NOMO-1 treated with dmso at 0.1 percent for 144 hours (cell line): ENCODE measurements around the gene PTGDR2.

Experiments used
- DNase-seq: peaks from one replicate; lab custom pipeline; 2025; ENCODE audit not compliant: unreplicated experiment; lab: John Stamatoyannopoulos, UW

PTGDR2 gene

GRCh38 chr11:60813324-60813723 is 42.4 kb downstream of the PTGDR2 start:
- DNase-seq, result no peak

- no peak for DNase-seq
These were observed 45.2 kb downstream of the PTGDR2 start for GRCh38 chr11:60810569-60810968.

GRCh38 chr11:60810151-60810550 is 45.6 kb downstream of the PTGDR2 start:
- DNase-seq, result no peak

DNA sequence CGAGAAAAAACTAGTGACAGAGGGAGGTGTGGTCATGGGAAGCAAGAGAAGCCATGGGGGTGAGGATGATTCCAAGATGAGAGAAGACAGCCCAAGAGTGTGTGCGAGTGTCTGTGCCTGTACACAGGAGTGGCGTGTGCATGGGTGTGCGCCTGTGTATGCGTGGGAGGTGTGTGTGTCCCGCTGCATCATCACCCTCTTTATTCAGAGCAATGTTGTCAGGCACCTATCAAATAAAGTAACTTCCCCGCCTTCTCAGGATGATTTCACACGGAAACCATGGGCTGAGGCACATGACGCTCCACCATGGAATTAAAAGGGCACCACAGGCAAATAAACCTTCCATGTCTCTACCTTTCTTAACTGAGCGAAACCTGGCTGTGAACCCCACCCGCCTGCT is 46.1 kb downstream of the PTGDR2 start:
- DNase-seq, result no peak

- no peak for DNase-seq
These were observed 46.5 kb downstream of the PTGDR2 start for GRCh38 chr11:60809249-60809648.

DNA sequence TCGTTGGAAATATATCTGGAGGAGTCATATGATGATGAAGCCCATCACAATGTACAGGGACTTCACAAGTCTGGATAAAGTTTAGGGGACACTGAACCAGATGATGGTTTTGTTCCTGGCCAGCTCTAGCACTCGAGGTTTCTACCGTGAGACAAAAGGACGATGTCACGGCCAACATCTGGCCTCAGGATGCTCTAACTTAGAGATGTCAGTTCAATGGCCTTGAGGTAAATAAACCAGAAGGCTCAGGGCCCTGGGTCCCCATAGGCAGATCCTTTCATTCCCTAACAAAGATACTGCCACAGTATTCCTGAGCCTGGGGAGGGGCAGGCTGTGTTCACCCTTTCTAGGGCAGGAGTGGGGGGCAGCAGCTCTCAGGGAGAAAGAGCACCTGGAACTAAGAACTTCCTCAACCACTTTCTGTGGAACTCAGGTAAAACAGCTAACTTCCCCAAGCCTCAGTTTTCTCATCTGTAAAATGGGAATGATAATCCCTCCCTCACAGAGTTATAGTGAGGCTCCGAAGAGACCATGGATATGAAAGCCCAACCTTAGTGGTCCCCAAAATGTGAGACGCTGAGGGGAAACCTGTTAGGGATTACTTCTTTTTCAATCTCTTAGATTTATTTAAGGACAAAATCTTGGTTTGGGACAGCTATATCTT is 52.3 kb downstream of the PTGDR2 start:
- DNase-seq, result no peak

DNA sequence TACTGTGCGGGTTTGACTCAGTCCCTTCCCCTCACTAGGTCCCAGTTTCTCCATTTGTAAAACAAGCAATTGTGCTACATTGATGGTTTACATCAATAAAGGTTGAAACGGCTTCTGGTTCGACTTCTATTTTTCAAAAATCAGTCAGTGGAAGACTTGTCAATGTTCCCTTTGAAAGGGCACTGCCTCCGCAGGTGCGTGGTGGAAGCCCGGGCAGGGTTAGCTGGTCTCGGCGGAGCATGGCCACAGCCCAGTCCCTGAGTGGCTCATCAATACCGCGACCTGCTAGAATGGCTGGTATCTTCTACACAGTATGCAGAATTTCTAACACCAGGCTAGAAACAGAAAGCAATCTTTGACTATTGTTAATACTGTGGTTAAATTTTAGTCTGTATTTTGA is 54.6 kb downstream of the PTGDR2 start:
- DNase-seq, result no peak
